ENCODE measurements around the gene IL1A.

Gene IL1A

DNA sequence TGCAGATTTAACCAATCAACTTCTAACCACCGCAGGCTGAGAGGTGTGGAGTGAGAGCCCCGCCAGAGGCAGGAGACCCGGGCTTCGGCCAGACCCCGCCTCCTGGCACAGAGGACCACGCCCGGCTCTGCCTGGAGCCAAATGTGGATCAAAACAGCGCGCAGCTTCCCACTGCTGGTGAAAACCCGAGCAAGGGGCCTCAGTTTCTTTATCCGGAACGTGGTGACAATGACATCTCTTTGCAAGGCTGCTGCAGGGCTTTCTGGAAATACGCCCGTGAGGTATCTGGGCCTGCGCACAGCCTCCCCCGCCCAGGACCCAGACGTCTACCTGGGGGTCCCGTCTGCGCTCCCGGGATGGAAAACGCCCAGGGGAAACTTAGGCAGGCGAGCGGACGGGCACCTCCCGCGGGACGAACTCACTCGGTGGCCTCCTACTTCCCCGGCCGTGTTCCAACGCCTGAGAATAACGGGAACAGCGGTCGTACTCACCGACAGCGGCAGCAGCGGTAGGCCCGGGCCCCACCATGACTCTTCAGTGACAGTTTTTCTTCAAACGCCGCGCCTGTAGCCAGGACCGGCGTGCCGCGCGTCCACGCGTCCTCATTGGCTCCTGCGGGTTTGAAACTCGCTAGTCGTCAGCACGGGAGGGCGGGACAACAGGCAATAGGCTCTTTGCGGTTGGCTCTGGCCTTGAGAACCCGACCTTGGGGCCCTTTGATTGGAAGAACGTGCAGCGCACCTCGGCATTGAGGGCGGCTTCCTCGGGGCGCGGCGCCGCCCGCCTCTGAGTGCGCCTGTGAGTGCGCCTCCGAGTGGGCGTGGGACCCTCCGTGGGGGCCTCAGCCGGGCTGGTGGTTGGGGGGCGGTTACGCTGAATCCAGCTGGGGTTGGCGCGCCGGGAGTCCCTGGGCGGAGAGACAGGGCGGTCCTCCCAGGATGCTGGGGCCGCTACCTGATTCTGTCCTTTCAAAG lies 19.9 kb downstream of the IL1A start, which contains the start of gene CKAP2L:
CKAP2L (minus strand) TSS at position 539 of the 974 bp plus-strand sequence; CDS start at position 528, 11 bp downstream.
- H3K27ac ChIP-seq (ENCODE audit: low read length) = no peak within 1 kb of the TSS
- H3K4me1 ChIP-seq (ENCODE audit: control insufficient read depth, insufficient read depth, low read length) = 0 out of 2 replicates have a peak, but pooled peaks cover 1% of the 10 kb centered on the region
- no peaks in the 10 kb centered on the region for H3K27me3 ChIP-seq (ENCODE audit: control insufficient read depth, insufficient read depth, low read length)
- no CpG with 5 or more reads among the region's 79 CpGs for WGBS (ENCODE audit: insufficient coverage, insufficient read length)
- peak; percentile 95 for DNase-seq (ENCODE audit: low read depth, low spot score)
- H3K4me3 ChIP-seq (ENCODE audit: low read length) = peak within 1 kb of the TSS; percentile 80; the same call in 1 of the 2 replicates
- H3K36me3 ChIP-seq (ENCODE audit: control insufficient read depth, insufficient read depth, low read length) = no peaks in the 10 kb centered on the region; the same call in 1 of the 2 replicates
- H3K9me3 ChIP-seq (ENCODE audit: control insufficient read depth, insufficient read depth, low read length) = no peaks in the 10 kb centered on the region

- Histone ChIP-seq H3K4me3 (ENCODE audit: low read length) (no peak overlapping the region), H3K27ac (ENCODE audit: low read length) (no peak overlapping the region)
Measured at GRCh38 chr2:112762276-112762675, 22.0 kb downstream of the IL1A start.

DNA sequence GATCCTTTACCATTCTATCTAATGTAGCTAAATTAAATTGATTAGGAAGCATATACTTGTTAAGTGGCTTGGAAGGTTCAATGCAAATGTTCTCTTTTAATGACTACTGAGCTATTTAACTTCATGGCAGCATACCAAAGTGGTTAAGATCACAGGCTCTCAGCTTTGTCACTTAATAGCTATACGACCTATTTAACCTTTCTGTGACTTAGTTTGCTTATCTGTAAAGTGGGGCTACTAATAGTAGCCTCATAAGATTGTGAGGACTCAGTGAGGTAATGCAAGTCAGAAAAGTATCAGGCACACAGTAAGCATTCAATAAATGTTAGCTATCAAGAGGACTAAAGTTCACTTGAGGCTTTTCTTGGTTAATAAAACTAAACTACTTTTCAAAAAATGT lies 24.1 kb downstream of the IL1A start:
- Histone ChIP-seq H3K9me3 (ENCODE audit: control insufficient read depth, insufficient read depth, low read length) (no peaks in the 10 kb centered on the region), H3K36me3 (ENCODE audit: control insufficient read depth, insufficient read depth, low read length) (no peaks in the 10 kb centered on the region; the same call in 1 of the 2 replicates), H3K27me3 (ENCODE audit: control insufficient read depth, insufficient read depth, low read length) (no peaks in the 10 kb centered on the region), H3K27ac (ENCODE audit: low read length) (no peak overlapping the region), H3K4me1 (ENCODE audit: control insufficient read depth, insufficient read depth, low read length) (0 out of 2 replicates have a peak, but pooled peaks cover 1% of the 10 kb centered on the region), H3K4me3 (ENCODE audit: low read length) (no peak overlapping the region)
- WGBS (ENCODE audit: insufficient coverage, insufficient read length) = no CpG with 5 or more reads among the region's 1 CpG
- DNase-seq (ENCODE audit: low read depth, low spot score) = no peak

More at GRCh38 chr2:112762276-112762675, 22.0 kb downstream of the IL1A start:
- WGBS (ENCODE audit: insufficient coverage, insufficient read length) = no CpG with 5 or more reads among the region's 4 CpGs
- no peaks in the 10 kb centered on the region for H3K27me3 ChIP-seq (ENCODE audit: control insufficient read depth, insufficient read depth, low read length)
- H3K36me3 ChIP-seq (ENCODE audit: control insufficient read depth, insufficient read depth, low read length) = no peaks in the 10 kb centered on the region; the same call in 1 of the 2 replicates
- H3K9me3 ChIP-seq (ENCODE audit: control insufficient read depth, insufficient read depth, low read length) = no peaks in the 10 kb centered on the region
- H3K4me1 ChIP-seq (ENCODE audit: control insufficient read depth, insufficient read depth, low read length) = 0 out of 2 replicates have a peak, but pooled peaks cover 1% of the 10 kb centered on the region
- no peak for DNase-seq (ENCODE audit: low read depth, low spot score)

GRCh38 chr2:112758711-112759110 lies 25.6 kb downstream of the IL1A start:
- no CpG with 5 or more reads among the region's 2 CpGs for WGBS (ENCODE audit: insufficient coverage, insufficient read length)
- Histone ChIP-seq H3K4me3 (ENCODE audit: low read length) (no peak overlapping the region), H3K27me3 (ENCODE audit: control insufficient read depth, insufficient read depth, low read length) (no peaks in the 10 kb centered on the region), H3K9me3 (ENCODE audit: control insufficient read depth, insufficient read depth, low read length) (no peaks in the 10 kb centered on the region), H3K4me1 (ENCODE audit: control insufficient read depth, insufficient read depth, low read length) (0 out of 2 replicates have a peak, but pooled peaks cover 1% of the 10 kb centered on the region), H3K27ac (ENCODE audit: low read length) (no peak overlapping the region), H3K36me3 (ENCODE audit: control insufficient read depth, insufficient read depth, low read length) (peaks cover 3% of the 10 kb centered on the region; the same call in 1 of the 2 replicates)
- no peak for DNase-seq (ENCODE audit: low read depth, low spot score)

DNA sequence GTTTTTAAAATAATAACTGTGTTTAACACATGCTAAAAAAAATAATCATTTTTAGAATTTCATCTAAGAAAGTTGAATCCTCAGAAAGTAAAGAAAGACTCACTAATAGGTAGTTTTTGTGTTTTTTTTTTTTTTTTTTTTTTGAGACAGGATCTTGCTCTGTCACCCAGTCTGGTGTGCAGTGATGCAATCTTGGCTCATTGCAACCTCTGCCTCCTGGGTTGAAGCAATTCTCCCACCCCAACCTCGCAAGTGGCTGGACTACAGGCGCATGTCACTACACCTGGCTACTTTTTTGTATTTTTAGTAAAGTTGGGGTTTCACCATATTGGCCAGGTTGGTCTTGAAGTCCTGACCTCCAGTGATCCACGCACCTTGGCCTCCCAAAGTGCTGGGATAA lies 27.0 kb downstream of the IL1A start:
- H3K27ac ChIP-seq (ENCODE audit: low read length) = no peak overlapping the region
- WGBS (ENCODE audit: insufficient coverage, insufficient read length) = no CpG with 5 or more reads among the region's 3 CpGs

DNA sequence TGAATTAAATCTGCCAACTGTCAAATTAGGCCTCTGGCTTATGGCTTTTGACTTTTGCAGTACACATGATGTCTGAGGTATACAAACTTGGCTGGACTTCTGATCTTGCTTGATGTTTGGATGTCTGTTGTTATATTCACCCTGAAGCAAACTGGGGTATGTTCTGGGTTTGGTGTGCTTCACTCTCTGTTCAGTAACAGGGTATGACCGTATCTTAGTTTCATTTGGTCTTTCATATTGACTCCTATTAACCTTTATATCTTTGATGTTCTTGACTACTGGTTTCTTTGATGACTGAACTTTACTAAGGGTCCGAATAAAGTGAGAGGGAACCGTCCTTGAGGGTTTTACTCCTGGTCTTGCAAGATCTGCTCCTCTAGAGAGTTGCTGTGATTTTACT lies 28.1 kb downstream of the IL1A start:
- WGBS (ENCODE audit: insufficient coverage, insufficient read length) = no CpG with 5 or more reads among the region's 3 CpGs
- no peak for DNase-seq (ENCODE audit: low read depth, low spot score)
- no peaks in the 10 kb centered on the region for H3K27me3 ChIP-seq (ENCODE audit: control insufficient read depth, insufficient read depth, low read length)
- no peak overlapping the region for H3K4me3 ChIP-seq (ENCODE audit: low read length)
- H3K27ac ChIP-seq (ENCODE audit: low read length) = no peak overlapping the region
- no peaks in the 10 kb centered on the region for H3K4me1 ChIP-seq (ENCODE audit: control insufficient read depth, insufficient read depth, low read length)
- H3K9me3 ChIP-seq (ENCODE audit: control insufficient read depth, insufficient read depth, low read length) = no peaks in the 10 kb centered on the region
- peaks cover 3% of the 10 kb centered on the region; the same call in 1 of the 2 replicates for H3K36me3 ChIP-seq (ENCODE audit: control insufficient read depth, insufficient read depth, low read length)

More for the DNA sequence above, 27.0 kb downstream of the IL1A start:
- H3K4me3 ChIP-seq (ENCODE audit: low read length) = no peak overlapping the region
- H3K9me3 ChIP-seq (ENCODE audit: control insufficient read depth, insufficient read depth, low read length) = no peaks in the 10 kb centered on the region
- H3K36me3 ChIP-seq (ENCODE audit: control insufficient read depth, insufficient read depth, low read length) = peaks cover 3% of the 10 kb centered on the region; the same call in 1 of the 2 replicates
- no peaks in the 10 kb centered on the region for H3K4me1 ChIP-seq (ENCODE audit: control insufficient read depth, insufficient read depth, low read length)
- H3K27me3 ChIP-seq (ENCODE audit: control insufficient read depth, insufficient read depth, low read length) = no peaks in the 10 kb centered on the region
- DNase-seq (ENCODE audit: low read depth, low spot score) = no peak

- no peaks in the 10 kb centered on the region for H3K27me3 ChIP-seq (ENCODE audit: control insufficient read depth, insufficient read depth, low read length)
- H3K4me3 ChIP-seq (ENCODE audit: low read length) = no peak overlapping the region
- no peaks in the 10 kb centered on the region for H3K4me1 ChIP-seq (ENCODE audit: control insufficient read depth, insufficient read depth, low read length)
- no peaks in the 10 kb centered on the region for H3K9me3 ChIP-seq (ENCODE audit: control insufficient read depth, insufficient read depth, low read length)
- no peak overlapping the region for H3K27ac ChIP-seq (ENCODE audit: low read length)
- no peak for DNase-seq (ENCODE audit: low read depth, low spot score)
- WGBS (ENCODE audit: insufficient coverage, insufficient read length) = no CpG with 5 or more reads among the region's 4 CpGs
- H3K36me3 ChIP-seq (ENCODE audit: control insufficient read depth, insufficient read depth, low read length) = peaks cover 3% of the 10 kb centered on the region; the same call in 1 of the 2 replicates
Measured at GRCh38 chr2:112755444-112755843, 28.8 kb downstream of the IL1A start.

- peaks cover 6% of the 10 kb centered on the region; the same call in 1 of the 2 replicates for H3K36me3 ChIP-seq (ENCODE audit: control insufficient read depth, insufficient read depth, low read length)
- no peaks in the 10 kb centered on the region for H3K4me1 ChIP-seq (ENCODE audit: control insufficient read depth, insufficient read depth, low read length)
- no peaks in the 10 kb centered on the region for H3K27me3 ChIP-seq (ENCODE audit: control insufficient read depth, insufficient read depth, low read length)
- DNase-seq (ENCODE audit: low read depth, low spot score) = no peak
- WGBS (ENCODE audit: insufficient coverage, insufficient read length) = no CpG with 5 or more reads among the region's 1 CpG
- H3K27ac ChIP-seq (ENCODE audit: low read length) = no peak overlapping the region
- H3K4me3 ChIP-seq (ENCODE audit: low read length) = no peak overlapping the region
- H3K9me3 ChIP-seq (ENCODE audit: control insufficient read depth, insufficient read depth, low read length) = no peaks in the 10 kb centered on the region
Measured at GRCh38 chr2:112754564-112754963, 29.7 kb downstream of the IL1A start.

GRCh38 chr2:112752667-112753066 lies 31.6 kb downstream of the IL1A start:
- no peak overlapping the region for H3K4me3 ChIP-seq (ENCODE audit: low read length)
- no peaks in the 10 kb centered on the region for H3K9me3 ChIP-seq (ENCODE audit: control insufficient read depth, insufficient read depth, low read length)
- H3K27ac ChIP-seq (ENCODE audit: low read length) = no peak overlapping the region
- DNase-seq (ENCODE audit: low read depth, low spot score) = no peak
- peaks cover 6% of the 10 kb centered on the region; the same call in 1 of the 2 replicates for H3K36me3 ChIP-seq (ENCODE audit: control insufficient read depth, insufficient read depth, low read length)
- WGBS (ENCODE audit: insufficient coverage, insufficient read length) = no CpG with 5 or more reads among the region's 4 CpGs
- H3K4me1 ChIP-seq (ENCODE audit: control insufficient read depth, insufficient read depth, low read length) = no peaks in the 10 kb centered on the region
- H3K27me3 ChIP-seq (ENCODE audit: control insufficient read depth, insufficient read depth, low read length) = no peaks in the 10 kb centered on the region

- H3K9me3 ChIP-seq (ENCODE audit: control insufficient read depth, insufficient read depth, low read length) = no peaks in the 10 kb centered on the region
- H3K4me3 ChIP-seq (ENCODE audit: low read length) = no peak overlapping the region
- H3K36me3 ChIP-seq (ENCODE audit: control insufficient read depth, insufficient read depth, low read length) = peaks cover 6% of the 10 kb centered on the region; the same call in 1 of the 2 replicates
- H3K4me1 ChIP-seq (ENCODE audit: control insufficient read depth, insufficient read depth, low read length) = no peaks in the 10 kb centered on the region
- H3K27ac ChIP-seq (ENCODE audit: low read length) = no peak overlapping the region
- DNase-seq (ENCODE audit: low read depth, low spot score) = no peak
- no peaks in the 10 kb centered on the region for H3K27me3 ChIP-seq (ENCODE audit: control insufficient read depth, insufficient read depth, low read length)
Measured at GRCh38 chr2:112751451-112752197, 32.7 kb downstream of the IL1A start.

Measured in iPS DF 6.9 (cell line).